Measurements from ENCODE around the gene FOXL3.

- no peak for TF ChIP-seq CTCF (conservative IDR thresholded peaks at IDR 0.05 in 1 of 2, IDR thresholded peaks at IDR 0.05 in 1 of 2; ENCODE audit: extremely low read depth in 1 of 2, insufficient read depth in 1 of 2, low read depth in 1 of 2, low read length in 2 of 2)
- TF ChIP-seq EZH2 (IDR thresholded peaks at IDR 0.05; ENCODE audit: borderline replicate concordance, low read length), result no peak
Observed at GRCh38 chr7:250523-250922, 39.4 kb upstream of the FOXL3 start.

All from mammary epithelial cell (primary cell).